Caco-2 (cell line): ENCODE measurements around the gene RNASE1. TPM values are rescaled to one million over a fixed set of nuclear protein-coding genes. Genes with fewer than 3 reads are reported as not detected.
"Not testable (repeated sequence)": the region's sequence is repeated elsewhere in the genome, so short reads cannot be mapped to it uniquely, and the experiment has no call there.

ENCODE experiments used
- BruUV-seq: library from RNA; stranded (reverse); fragments of 400-500 nt; replicated peaks from 2 replicates; lab custom pipeline; 2021; lab: Mats Ljungman, UMichigan
- CTCF ChIA-PET: fragments of 300-600 bp; sonication (Branson Sonifier 250); formaldehyde crosslinking; loops from one replicate; lab custom pipeline; 2022; ENCODE audit warnings: antibody characterized with exemption; lab: Charles Lee
- POLR2A ChIA-PET: fragments of 300-600 bp; sonication (Branson Sonifier 250); formaldehyde crosslinking; loops from one replicate; lab custom pipeline; 2022; ENCODE audit warnings: antibody characterized with exemption; lab: Charles Lee
- DNase-seq, 2 experiments: peaks; one replicate each; pipeline versions ENCODE4 v3.0.0 to v3.0.0-alpha.2; 2020 to 2022
- H3K27me3 ChIP-seq: replicated peaks from 2 replicates; pipeline ENCODE4 v1.6.0; 2011; ENCODE audit warnings: low read length; ENCODE audit not compliant: control insufficient read depth, insufficient read depth
- H3K36me3 ChIP-seq: 2 replicates; pipeline ENCODE4 v1.5.1; 2011; ENCODE audit warnings: low read length; ENCODE audit not compliant: control insufficient read depth, insufficient read depth
- H3K4me1 ChIP-seq: fragments of 250-450 bp; sonication (Bioruptor Pico); 2 replicates; pipeline ENCODE4 v1.5.1; 2020; ENCODE audit warnings: mild to moderate bottlenecking
- H3K4me3 ChIP-seq: 2 replicates; pipeline ENCODE4 v1.5.1; 2011; ENCODE audit warnings: low read depth, mild to moderate bottlenecking, control low read depth, low read length
- H3K9me3 ChIP-seq: fragments of 250-450 bp; sonication (Bioruptor Pico); 2 replicates; pipeline ENCODE4 v1.5.1; 2020; ENCODE audit warnings: mild to moderate bottlenecking, moderate library complexity
- H3K27ac Mint-ChIP-seq: one replicate; pipeline ENCODE4 v1.8.0; 2022; ENCODE audit warnings: mixed read lengths; ENCODE audit not compliant: unreplicated experiment
- H3K27me3 Mint-ChIP-seq: one replicate; pipeline ENCODE4 v1.8.0; 2022; ENCODE audit warnings: mixed read lengths; ENCODE audit not compliant: insufficient read depth, unreplicated experiment
- H3K36me3 Mint-ChIP-seq: one replicate; pipeline ENCODE4 v1.8.0; 2022; ENCODE audit warnings: mild to moderate bottlenecking, mixed read lengths; ENCODE audit not compliant: insufficient read depth, unreplicated experiment
- H3K4me1 Mint-ChIP-seq: one replicate; pipeline ENCODE4 v1.8.0; 2022; ENCODE audit warnings: low read depth, mixed read lengths; ENCODE audit not compliant: unreplicated experiment
- H3K4me3 Mint-ChIP-seq: one replicate; pipeline ENCODE4 v1.8.0; 2022; ENCODE audit warnings: mild to moderate bottlenecking, moderate library complexity, mixed read lengths; ENCODE audit not compliant: unreplicated experiment
- H3K9me3 Mint-ChIP-seq: one replicate; pipeline ENCODE4 v1.8.0; 2022; ENCODE audit warnings: mixed read lengths; ENCODE audit not compliant: unreplicated experiment
- intact Hi-C: fragments of 100-400 bp; cut with micrococcal nuclease; formaldehyde crosslinking; loops from one replicate; pipeline ENCODE4 v1.10.0; 2022; ENCODE audit not compliant: unreplicated experiment
- total RNA-seq: library from RNA; stranded (reverse); gene quantifications from 2 replicates; pipeline ENCODE4 v1.2.3, GENCODE V29; 2022
- TF ChIP-seq, protein P1 (sequence below), 2 experiments: fragments of 200-600 bp in 1 of 2; IDR thresholded peaks; 1 replicate in 1 of 2; 2 replicates in 1 of 2; pipeline versions ENCODE4 v1.5.1 to v1.8.0; 2011 to 2022; ENCODE audit warnings: antibody characterized with exemption in 1 of 2, control low read depth in 1 of 2, inconsistent platforms in 1 of 2, low read depth in 1 of 2, low read length in 1 of 2, mild to moderate bottlenecking in 1 of 2, moderate library complexity in 1 of 2; ENCODE audit not compliant: insufficient read depth in 1 of 2, severe bottlenecking in 1 of 2, unreplicated experiment in 1 of 2

Gene RNASE1
- total RNA-seq, 1 experiment from 2014 or later, result 1.5 TPM

DNA sequence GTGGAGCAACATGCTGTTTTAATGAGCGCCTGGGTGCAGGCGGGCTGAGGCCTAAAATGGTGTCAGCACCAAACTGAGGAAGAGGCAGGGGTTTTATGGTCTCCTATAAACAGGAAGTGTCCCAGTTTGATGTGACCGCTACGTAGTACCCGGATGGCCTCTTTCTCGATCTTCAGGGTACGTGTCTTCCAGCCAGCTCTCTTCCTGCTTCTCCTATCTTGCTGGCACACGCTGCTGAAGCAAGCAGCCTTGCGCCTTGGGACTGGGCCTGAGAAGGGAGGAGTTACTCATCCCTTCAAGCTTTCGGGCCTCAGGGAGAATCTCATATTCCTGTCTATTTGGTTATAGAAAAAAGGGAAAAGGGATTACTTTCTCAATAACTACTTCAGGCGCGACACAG, 28.2 kb upstream of the RNASE1 start:
- Mint-ChIP-seq H3K9me3 (no peaks in the 10 kb centered on the region), H3K27ac (no peak overlapping the region), H3K27me3 (no peaks in the 10 kb centered on the region), H3K36me3 (peaks cover 5% of the 10 kb centered on the region), H3K4me3 (no peak overlapping the region), H3K4me1 (peaks cover 14% of the 10 kb centered on the region)
- no TSS peak for BruUV-seq
- H3K4me1 ChIP-seq, result no peaks in the 10 kb centered on the region
- DNase-seq, result no peak
- no peaks in the 10 kb centered on the region for H3K36me3 ChIP-seq
- H3K4me3 ChIP-seq, result no peak overlapping the region
- TF ChIP-seq, protein P1, sequence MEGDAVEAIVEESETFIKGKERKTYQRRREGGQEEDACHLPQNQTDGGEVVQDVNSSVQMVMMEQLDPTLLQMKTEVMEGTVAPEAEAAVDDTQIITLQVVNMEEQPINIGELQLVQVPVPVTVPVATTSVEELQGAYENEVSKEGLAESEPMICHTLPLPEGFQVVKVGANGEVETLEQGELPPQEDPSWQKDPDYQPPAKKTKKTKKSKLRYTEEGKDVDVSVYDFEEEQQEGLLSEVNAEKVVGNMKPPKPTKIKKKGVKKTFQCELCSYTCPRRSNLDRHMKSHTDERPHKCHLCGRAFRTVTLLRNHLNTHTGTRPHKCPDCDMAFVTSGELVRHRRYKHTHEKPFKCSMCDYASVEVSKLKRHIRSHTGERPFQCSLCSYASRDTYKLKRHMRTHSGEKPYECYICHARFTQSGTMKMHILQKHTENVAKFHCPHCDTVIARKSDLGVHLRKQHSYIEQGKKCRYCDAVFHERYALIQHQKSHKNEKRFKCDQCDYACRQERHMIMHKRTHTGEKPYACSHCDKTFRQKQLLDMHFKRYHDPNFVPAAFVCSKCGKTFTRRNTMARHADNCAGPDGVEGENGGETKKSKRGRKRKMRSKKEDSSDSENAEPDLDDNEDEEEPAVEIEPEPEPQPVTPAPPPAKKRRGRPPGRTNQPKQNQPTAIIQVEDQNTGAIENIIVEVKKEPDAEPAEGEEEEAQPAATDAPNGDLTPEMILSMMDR (IDR thresholded peaks at IDR 0.05; ENCODE audit: insufficient read depth in 1 of 2, low read depth in 1 of 2, low read length in 1 of 2, severe bottlenecking in 1 of 2, unreplicated experiment in 1 of 2), result no peak
- H3K9me3 ChIP-seq, result peaks cover 4% of the 10 kb centered on the region; the same call in 1 of the 2 replicates
- ChIA-PET CTCF (no interaction called here), POLR2A (no interaction called here)
- H3K27me3 ChIP-seq, result no peaks in the 10 kb centered on the region
- intact Hi-C loops, result no loop called here

DNA sequence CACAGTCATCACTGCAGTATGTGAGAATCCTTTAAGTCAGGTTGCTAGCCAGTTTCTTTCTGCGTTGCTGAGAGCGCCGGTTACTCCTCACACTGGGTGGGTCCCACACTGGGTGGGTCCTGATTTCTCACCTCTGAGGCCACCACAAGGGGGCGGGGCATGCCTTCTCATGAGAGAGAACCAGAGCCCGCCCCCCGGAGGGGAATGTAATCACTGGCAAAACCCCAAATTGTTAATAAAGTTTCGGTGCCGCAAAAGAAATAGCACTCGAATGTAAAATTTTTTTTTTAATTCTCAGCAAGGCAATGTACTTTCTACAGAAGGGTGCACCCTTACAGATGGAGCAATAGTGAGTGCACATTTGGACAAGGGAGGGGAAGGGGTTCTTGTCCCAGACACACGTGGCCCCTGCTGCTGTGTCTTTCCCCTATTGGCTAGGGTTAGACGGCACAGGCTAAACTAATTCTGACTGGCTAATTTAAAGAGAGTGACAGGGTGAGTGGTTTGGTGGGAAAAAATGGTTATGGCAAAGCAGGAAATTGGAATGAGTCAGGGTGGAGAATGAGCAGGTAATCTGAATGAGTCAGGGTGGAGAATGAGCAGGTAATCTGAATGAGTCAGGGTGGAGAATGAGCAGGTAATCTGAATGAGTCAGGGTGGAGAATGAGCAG, 25.5 kb upstream of the RNASE1 start:
- H3K36me3 ChIP-seq, H3K27ac Mint-ChIP-seq, POLR2A ChIA-PET, H3K4me1 ChIP-seq, H3K9me3 Mint-ChIP-seq, H3K9me3 ChIP-seq, H3K36me3 Mint-ChIP-seq, H3K27me3 ChIP-seq, intact Hi-C loops, CTCF ChIA-PET, H3K27me3 Mint-ChIP-seq, BruUV-seq, H3K4me3 ChIP-seq, H3K4me3 Mint-ChIP-seq: not testable (repeated sequence)
- DNase-seq, result peak in 1 of 2 experiments; percentile 24
- H3K4me1 Mint-ChIP-seq, result peaks cover 15% of the 10 kb centered on the region

GRCh38 chr14:20827326-20827725, 24.7 kb upstream of the RNASE1 start:
- Mint-ChIP-seq H3K36me3 (no peaks in the 10 kb centered on the region), H3K4me1 (peaks cover 15% of the 10 kb centered on the region), H3K27ac (no peak overlapping the region), H3K27me3 (no peaks in the 10 kb centered on the region), H3K4me3 (no peak overlapping the region), H3K9me3 (peaks cover 8% of the 10 kb centered on the region)
- Histone ChIP-seq H3K27me3 (no peaks in the 10 kb centered on the region), H3K4me3 (no peak overlapping the region), H3K9me3 (peaks cover 4% of the 10 kb centered on the region; the same call in 1 of the 2 replicates), H3K4me1 (no peaks in the 10 kb centered on the region), H3K36me3 (no peaks in the 10 kb centered on the region)
- ChIA-PET POLR2A (no interaction called here), CTCF (no interaction called here)
- intact Hi-C loops, result no loop called here
- no TSS peak for BruUV-seq
- DNase-seq, result no peak
- TF ChIP-seq, protein P1 (IDR thresholded peaks at IDR 0.05; ENCODE audit: insufficient read depth in 1 of 2, low read depth in 1 of 2, low read length in 1 of 2, severe bottlenecking in 1 of 2, unreplicated experiment in 1 of 2), result no peak

- H3K27ac Mint-ChIP-seq, result not testable (repeated sequence)
Observed at GRCh38 chr14:20826666-20827065, 24.0 kb upstream of the RNASE1 start.

More at GRCh38 chr14:20826666-20827065, 24.0 kb upstream of the RNASE1 start:
- H3K4me3 ChIP-seq, H3K9me3 Mint-ChIP-seq, H3K27me3 Mint-ChIP-seq, H3K4me1 ChIP-seq, H3K36me3 ChIP-seq, POLR2A ChIA-PET, H3K36me3 Mint-ChIP-seq, intact Hi-C loops, H3K27me3 ChIP-seq, H3K4me3 Mint-ChIP-seq, H3K9me3 ChIP-seq, DNase-seq, BruUV-seq: not testable (repeated sequence)
- peaks cover 15% of the 10 kb centered on the region for H3K4me1 Mint-ChIP-seq
- CTCF ChIA-PET, result interaction anchor here (0.8 kb wide), 1 partner anchor 10 kb away, joined by 3 read pairs; no protein-coding TSS in a partner anchor
